Endothelial cell (in vitro differentiated cells): ENCODE results near the gene TAF11. TPM values are rescaled to one million over a fixed set of nuclear protein-coding genes. Genes with fewer than 3 reads are reported as not detected.
"Not testable (repeated sequence)": the region's sequence is repeated elsewhere in the genome, so short reads cannot be mapped to it uniquely, and the experiment has no call there.

Source experiments
- DNase-seq: peaks from one replicate; pipeline ENCODE4 v3.0.0; 2021; ENCODE audit warnings: low spot score
- H3K27ac Mint-ChIP-seq: one replicate; pipeline ENCODE4 v1.8.0; 2021; ENCODE audit warnings: mixed read lengths, inconsistent platforms; ENCODE audit not compliant: unreplicated experiment
- H3K27me3 Mint-ChIP-seq: one replicate; pipeline ENCODE4 v1.8.0; 2021; ENCODE audit warnings: mild to moderate bottlenecking, moderate library complexity, mixed read lengths, inconsistent platforms; ENCODE audit not compliant: unreplicated experiment
- H3K36me3 Mint-ChIP-seq: one replicate; pipeline ENCODE4 v1.8.0; 2021; ENCODE audit warnings: mild to moderate bottlenecking, low read depth, mixed read lengths, inconsistent platforms; ENCODE audit not compliant: unreplicated experiment
- H3K4me1 Mint-ChIP-seq: one replicate; pipeline ENCODE4 v1.8.0; 2021; ENCODE audit warnings: mild to moderate bottlenecking, mixed read lengths, inconsistent platforms; ENCODE audit not compliant: unreplicated experiment
- H3K4me3 Mint-ChIP-seq: one replicate; pipeline ENCODE4 v1.8.0; 2021; ENCODE audit warnings: mild to moderate bottlenecking, mixed read lengths, inconsistent platforms; ENCODE audit not compliant: unreplicated experiment
- H3K9me3 Mint-ChIP-seq: one replicate; pipeline ENCODE4 v1.8.0; 2021; ENCODE audit warnings: mixed read lengths, inconsistent platforms; ENCODE audit not compliant: unreplicated experiment
- CTCF ChIP-seq: fragments of 200-600 bp; sonication (generic); IDR thresholded peaks from one replicate; pipeline ENCODE4 v1.5.0; 2021; ENCODE audit warnings: antibody characterized with exemption; ENCODE audit not compliant: unreplicated experiment
- total RNA-seq: library from RNA; stranded (reverse); fragmentation: NEBNext Ultra II Directional; extraction: Animal tissue kit (Norgen Biotek cat#: 25700); gene quantifications from one replicate; pipeline ENCODE4 v1.2.1, GENCODE V29; 2021; ENCODE audit not compliant: unreplicated experiment

Gene TAF11
- total RNA-seq, 1 donor from 2014 or later = 45.9 TPM

GRCh38 chr6:34904990-34905613, 17.3 kb upstream of the TAF11 start:
- no peak overlapping the region for H3K4me3 Mint-ChIP-seq
- no peaks in the 10 kb centered on the region for H3K9me3 Mint-ChIP-seq
- H3K27me3 Mint-ChIP-seq = peaks cover 2% of the 10 kb centered on the region
- no peak for TF ChIP-seq CTCF
- H3K4me1 Mint-ChIP-seq = peaks cover 12% of the 10 kb centered on the region
- no peak overlapping the region for H3K27ac Mint-ChIP-seq
- DNase-seq = no peak
- no peaks in the 10 kb centered on the region for H3K36me3 Mint-ChIP-seq

GRCh38 chr6:34901930-34902329, 14.1 kb upstream of the TAF11 start:
- no peaks in the 10 kb centered on the region for H3K9me3 Mint-ChIP-seq
- no peak overlapping the region for H3K27ac Mint-ChIP-seq
- H3K27me3 Mint-ChIP-seq = peaks cover 2% of the 10 kb centered on the region
- no peak for TF ChIP-seq CTCF
- H3K4me1 Mint-ChIP-seq = peaks cover 8% of the 10 kb centered on the region
- no peak for DNase-seq
- H3K4me3 Mint-ChIP-seq = no peak overlapping the region
- H3K36me3 Mint-ChIP-seq = no peaks in the 10 kb centered on the region

GRCh38 chr6:34900321-34901031, 12.6 kb upstream of the TAF11 start:
- Mint-ChIP-seq H3K27me3 (no peaks in the 10 kb centered on the region), H3K4me1 (peaks cover 1% of the 10 kb centered on the region), H3K9me3 (no peaks in the 10 kb centered on the region), H3K27ac (no peak overlapping the region), H3K4me3 (no peak overlapping the region), H3K36me3 (no peaks in the 10 kb centered on the region)
- TF ChIP-seq CTCF = no peak
- DNase-seq = no peak

DNA sequence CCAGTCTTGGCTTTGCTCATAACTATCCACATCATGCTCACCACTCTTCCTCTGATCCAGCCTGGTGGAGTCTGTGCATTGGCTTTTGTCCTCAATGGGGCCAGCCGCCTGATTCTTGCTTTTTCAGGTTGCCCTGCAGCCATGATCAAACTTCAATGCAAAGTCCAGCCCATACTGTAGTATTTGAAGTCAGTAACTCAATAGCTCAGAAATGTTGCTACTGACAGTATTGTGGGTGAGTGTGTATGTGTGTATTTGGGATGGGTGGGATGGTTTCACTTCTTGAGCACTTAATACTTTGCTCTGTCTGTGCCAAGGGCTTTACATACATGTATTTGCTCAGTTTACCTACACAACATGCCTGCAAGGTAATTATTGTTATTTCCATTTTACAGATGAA, 11.9 kb upstream of the TAF11 start:
- H3K27ac Mint-ChIP-seq, DNase-seq, H3K4me1 Mint-ChIP-seq, H3K36me3 Mint-ChIP-seq, H3K4me3 Mint-ChIP-seq, H3K9me3 Mint-ChIP-seq, H3K27me3 Mint-ChIP-seq: not testable (repeated sequence)

GRCh38 chr6:34897716-34898115, 9.9 kb upstream of the TAF11 start:
- Mint-ChIP-seq H3K27ac (no peak overlapping the region), H3K36me3 (no peaks in the 10 kb centered on the region), H3K4me3 (no peak overlapping the region), H3K27me3 (no peaks in the 10 kb centered on the region), H3K4me1 (no peaks in the 10 kb centered on the region), H3K9me3 (no peaks in the 10 kb centered on the region)
- no peak for TF ChIP-seq CTCF
- DNase-seq = no peak
